Measurements from ENCODE around the gene ASCC2. TPM values are rescaled to one million over a fixed set of nuclear protein-coding genes. Genes with fewer than 3 reads are reported as not detected.
"Not testable (repeated sequence)": the region's sequence is repeated elsewhere in the genome, so short reads cannot be mapped to it uniquely, and the experiment has no call there.

ASCC2 gene
- total RNA-seq, 2 experiments from 2014 or later: 86.5 to 91.4 TPM

GRCh38 chr22:29872144-29872893 is 34.2 kb upstream of the ASCC2 start:
- ChIA-PET POLR2A (interaction anchor here (1.3 kb wide), 1 partner anchor 35 kb away, joined by 4 read pairs; the partner anchor contains the start of gene ASCC2), CTCF (interaction anchor here (1.1 kb wide), 1 partner anchor 133 kb away, joined by 3 read pairs; no protein-coding TSS in a partner anchor)
- H3K27ac Mint-ChIP-seq: no peak overlapping the region
- H3K4me1 Mint-ChIP-seq (ENCODE audit: low read depth): peaks cover 7% of the 10 kb centered on the region
- ATAC-seq (no peak), DNase-seq (no peak)
- H3K4me3 Mint-ChIP-seq: no peak overlapping the region
- H3K27me3 Mint-ChIP-seq (ENCODE audit: low read depth): peaks cover 18% of the 10 kb centered on the region
- no peaks in the 10 kb centered on the region for H3K9me3 Mint-ChIP-seq (ENCODE audit: insufficient read depth)
- no peaks in the 10 kb centered on the region for H3K36me3 Mint-ChIP-seq (ENCODE audit: low read depth)

- ATAC-seq: no peak
- H3K36me3 Mint-ChIP-seq (ENCODE audit: low read depth): no peaks in the 10 kb centered on the region
- DNase-seq: no peak
- H3K27me3 Mint-ChIP-seq (ENCODE audit: low read depth): peaks cover 21% of the 10 kb centered on the region
- ChIA-PET CTCF (interaction anchor here (2.3 kb wide), 1 partner anchor 133 kb away, joined by 7 read pairs; no protein-coding TSS in a partner anchor), POLR2A (interaction anchor here (1.3 kb wide), 1 partner anchor 34 kb away, joined by 4 read pairs; the partner anchor contains the start of gene ASCC2)
- no peak overlapping the region for H3K27ac Mint-ChIP-seq
- peaks cover 7% of the 10 kb centered on the region for H3K4me1 Mint-ChIP-seq (ENCODE audit: low read depth)
- H3K9me3 Mint-ChIP-seq (ENCODE audit: insufficient read depth): no peaks in the 10 kb centered on the region
- H3K4me3 Mint-ChIP-seq: no peak overlapping the region
These were observed 33.6 kb upstream of the ASCC2 start for GRCh38 chr22:29871684-29872083.

GRCh38 chr22:29870574-29870973 is 32.5 kb upstream of the ASCC2 start:
- no peaks in the 10 kb centered on the region for H3K36me3 Mint-ChIP-seq (ENCODE audit: low read depth)
- DNase-seq: peak; percentile 33
- H3K27me3 Mint-ChIP-seq (ENCODE audit: low read depth): peaks cover 18% of the 10 kb centered on the region
- ChIA-PET POLR2A (no interaction called here), CTCF (interaction anchor here (1.0 to 2.3 kb wide), 2 partner anchors 134 to 218 kb away, joined by 3 to 7 read pairs; no protein-coding TSS in a partner anchor)
- ATAC-seq: peak; percentile 57
- no peak overlapping the region for H3K27ac Mint-ChIP-seq
- H3K4me3 Mint-ChIP-seq: no peak overlapping the region
- H3K4me1 Mint-ChIP-seq (ENCODE audit: low read depth): peaks cover 7% of the 10 kb centered on the region
- no peaks in the 10 kb centered on the region for H3K9me3 Mint-ChIP-seq (ENCODE audit: insufficient read depth)

GRCh38 chr22:29867851-29868250 is 29.8 kb upstream of the ASCC2 start:
- no peak overlapping the region for H3K4me3 Mint-ChIP-seq
- ATAC-seq: no peak
- ChIA-PET CTCF (no interaction called here), POLR2A (no interaction called here)
- H3K27me3 Mint-ChIP-seq (ENCODE audit: low read depth): peaks cover 2% of the 10 kb centered on the region
- H3K4me1 Mint-ChIP-seq (ENCODE audit: low read depth): peaks cover 7% of the 10 kb centered on the region
- no peak for DNase-seq
- H3K9me3 Mint-ChIP-seq (ENCODE audit: insufficient read depth): no peaks in the 10 kb centered on the region
- no peak overlapping the region for H3K27ac Mint-ChIP-seq
- no peaks in the 10 kb centered on the region for H3K36me3 Mint-ChIP-seq (ENCODE audit: low read depth)

- H3K27me3 Mint-ChIP-seq (ENCODE audit: low read depth): peaks cover 2% of the 10 kb centered on the region
- no peak overlapping the region for H3K4me3 Mint-ChIP-seq
- H3K27ac Mint-ChIP-seq: no peak overlapping the region
- POLR2A ChIA-PET: no interaction called here
- no peaks in the 10 kb centered on the region for H3K9me3 Mint-ChIP-seq (ENCODE audit: insufficient read depth)
- no peak for ATAC-seq
- DNase-seq: no peak
- H3K4me1 Mint-ChIP-seq (ENCODE audit: low read depth): peaks cover 7% of the 10 kb centered on the region
- CTCF ChIA-PET: no interaction called here
- H3K36me3 Mint-ChIP-seq (ENCODE audit: low read depth): no peaks in the 10 kb centered on the region
These were observed 29.2 kb upstream of the ASCC2 start for GRCh38 chr22:29867260-29867659.

GRCh38 chr22:29865572-29865971 is 27.5 kb upstream of the ASCC2 start:
- H3K4me3 Mint-ChIP-seq; H3K9me3 Mint-ChIP-seq (ENCODE audit: insufficient read depth); POLR2A ChIA-PET; ATAC-seq; H3K4me1 Mint-ChIP-seq (ENCODE audit: low read depth); H3K27me3 Mint-ChIP-seq (ENCODE audit: low read depth); DNase-seq; H3K27ac Mint-ChIP-seq; H3K36me3 Mint-ChIP-seq (ENCODE audit: low read depth): not testable (repeated sequence)
- CTCF ChIA-PET: interaction anchor here (0.8 to 1.2 kb wide), 2 partner anchors 9 to 121 kb away, joined by 3 read pairs; no protein-coding TSS in a partner anchor

GRCh38 chr22:29861672-29862297 is 23.7 kb upstream of the ASCC2 start:
- Mint-ChIP-seq H3K4me1 (ENCODE audit: low read depth) (no peaks in the 10 kb centered on the region), H3K9me3 (ENCODE audit: insufficient read depth) (no peaks in the 10 kb centered on the region), H3K36me3 (ENCODE audit: low read depth) (no peaks in the 10 kb centered on the region), H3K27ac (no peak overlapping the region), H3K27me3 (ENCODE audit: low read depth) (peaks cover 3% of the 10 kb centered on the region), H3K4me3 (no peak overlapping the region)
- CTCF ChIA-PET: no interaction called here
- no peak for DNase-seq
- no peak for ATAC-seq
- POLR2A ChIA-PET: interaction anchor here (0.7 to 1.3 kb wide), 2 partner anchors 24 to 77 kb away, joined by 4 read pairs; partner anchors contain the start of gene ASCC2

- Mint-ChIP-seq H3K27ac (no peak overlapping the region), H3K9me3 (ENCODE audit: insufficient read depth) (no peaks in the 10 kb centered on the region), H3K36me3 (ENCODE audit: low read depth) (no peaks in the 10 kb centered on the region), H3K4me1 (ENCODE audit: low read depth) (no peaks in the 10 kb centered on the region), H3K27me3 (ENCODE audit: low read depth) (peaks cover 3% of the 10 kb centered on the region), H3K4me3 (no peak overlapping the region)
- no peak for DNase-seq
- CTCF ChIA-PET: no interaction called here
- POLR2A ChIA-PET: interaction anchor here (0.7 kb wide), 1 partner anchor 198 kb away, joined by 4 read pairs; no protein-coding TSS in a partner anchor
- ATAC-seq: no peak
These were observed 22.1 kb upstream of the ASCC2 start for GRCh38 chr22:29860006-29860766.

- DNase-seq; H3K27me3 Mint-ChIP-seq (ENCODE audit: low read depth); H3K4me3 Mint-ChIP-seq; POLR2A ChIA-PET; H3K4me1 Mint-ChIP-seq (ENCODE audit: low read depth); ATAC-seq; H3K36me3 Mint-ChIP-seq (ENCODE audit: low read depth); CTCF ChIA-PET; H3K27ac Mint-ChIP-seq; H3K9me3 Mint-ChIP-seq (ENCODE audit: insufficient read depth): not testable (repeated sequence)
These were observed 21.0 kb upstream of the ASCC2 start for GRCh38 chr22:29859030-29859429.

GRCh38 chr22:29856496-29856895 is 18.4 kb upstream of the ASCC2 start:
- H3K4me1 Mint-ChIP-seq (ENCODE audit: low read depth): no peaks in the 10 kb centered on the region
- H3K4me3 Mint-ChIP-seq: no peak overlapping the region
- DNase-seq: no peak
- H3K27ac Mint-ChIP-seq: no peak overlapping the region
- ChIA-PET POLR2A (no interaction called here), CTCF (interaction anchor here (1.0 kb wide), 1 partner anchor 9 kb away, joined by 3 read pairs; no protein-coding TSS in a partner anchor)
- H3K36me3 Mint-ChIP-seq (ENCODE audit: low read depth): no peaks in the 10 kb centered on the region
- H3K27me3 Mint-ChIP-seq (ENCODE audit: low read depth): peaks cover 3% of the 10 kb centered on the region
- H3K9me3 Mint-ChIP-seq (ENCODE audit: insufficient read depth): no peaks in the 10 kb centered on the region
- no peak for ATAC-seq

GRCh38 chr22:29855611-29856181 is 17.6 kb upstream of the ASCC2 start:
- H3K4me1 Mint-ChIP-seq (ENCODE audit: low read depth): no peaks in the 10 kb centered on the region
- H3K4me3 Mint-ChIP-seq: no peak overlapping the region
- POLR2A ChIA-PET: no interaction called here
- DNase-seq (no peak), ATAC-seq (no peak)
- CTCF ChIA-PET: interaction anchor here (1.3 kb wide), 1 partner anchor 18 kb away, joined by 3 read pairs; the partner anchor contains the start of gene ASCC2
- no peaks in the 10 kb centered on the region for H3K36me3 Mint-ChIP-seq (ENCODE audit: low read depth)
- no peak overlapping the region for H3K27ac Mint-ChIP-seq
- no peaks in the 10 kb centered on the region for H3K27me3 Mint-ChIP-seq (ENCODE audit: low read depth)
- no peaks in the 10 kb centered on the region for H3K9me3 Mint-ChIP-seq (ENCODE audit: insufficient read depth)
